GM10248 (cell line): ENCODE data around the gene SLC38A3.

ENCODE experiments used
- CTCF ChIA-PET: fragments of 300-600 bp; sonication (Branson Sonifier 250); formaldehyde crosslinking; extraction: SDS; loops from one replicate; lab custom pipeline; 2021; ENCODE audit warnings: antibody characterized with exemption; lab: Yijun Ruan, JAX
- POLR2A ChIA-PET: fragments of 350-650 bp; sonication (Branson Sonifier 250); formaldehyde crosslinking; extraction: SDS; loops from one replicate; lab custom pipeline; 2020; ENCODE audit warnings: antibody characterized with exemption; lab: Yijun Ruan, JAX
- DNase-seq: peaks from one replicate; pipeline ENCODE4 v3.0.0; 2012; ENCODE audit errors: extremely low spot score
- CTCF ChIP-seq: IDR thresholded peaks from 2 replicates; pipeline ENCODE4 v1.5.1; 2012; ENCODE audit warnings: mild to moderate bottlenecking, low read depth; ENCODE audit errors: extremely low read depth, missing control alignments, control extremely low read depth

The SLC38A3 gene

DNA sequence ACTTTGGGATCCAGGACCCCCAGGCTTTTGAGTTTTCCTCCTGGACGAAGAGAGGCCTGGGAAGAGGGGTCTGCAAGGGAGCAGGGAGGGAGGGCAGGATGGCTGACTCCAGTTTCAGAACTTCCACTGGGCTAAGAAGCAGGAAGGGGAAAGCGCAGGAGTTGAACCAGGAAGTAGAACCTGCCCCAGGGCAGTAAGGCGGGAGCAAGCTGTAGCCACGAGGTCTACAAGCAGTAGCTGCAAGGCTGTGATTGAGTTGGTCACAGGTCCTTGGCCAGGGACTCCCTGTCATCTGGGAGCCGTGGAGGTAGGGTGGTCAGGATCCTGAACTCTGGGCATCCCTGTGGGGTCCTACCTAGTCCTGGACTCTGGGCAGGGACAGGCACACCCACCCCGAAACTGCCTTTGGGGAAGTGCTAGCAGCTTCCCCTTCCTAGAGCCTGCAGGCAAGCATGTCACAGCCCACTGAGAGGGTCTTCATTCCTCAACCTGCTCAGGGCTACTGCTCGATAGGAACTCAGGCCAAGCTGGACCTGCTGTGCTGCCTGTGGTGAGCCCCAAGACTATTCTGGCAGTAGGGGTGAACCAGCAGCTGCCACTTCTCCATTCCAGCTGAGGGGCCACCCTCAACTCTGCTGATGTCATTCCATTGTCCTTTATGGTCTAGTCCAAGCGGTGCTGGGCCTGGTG, 25.2 kb downstream of the SLC38A3 start:
- ChIA-PET CTCF (interaction anchor here (1.0 to 26.7 kb wide), 7 partner anchors 14 to 314 kb away, joined by 3 to 393 read pairs (median 59); partner anchors contain the start of gene GNAT1), POLR2A (no interaction called here)
- no peak for TF ChIP-seq CTCF
- no peak for DNase-seq

GRCh38 chr3:50230794-50231125, 25.7 kb downstream of the SLC38A3 start:
- no peak for TF ChIP-seq CTCF
- POLR2A ChIA-PET = no interaction called here
- CTCF ChIA-PET = interaction anchor here (1.0 to 26.7 kb wide), 6 partner anchors 15 to 313 kb away, joined by 3 to 393 read pairs (median 46); partner anchors contain the start of gene GNAT1
- no peak for DNase-seq

DNA sequence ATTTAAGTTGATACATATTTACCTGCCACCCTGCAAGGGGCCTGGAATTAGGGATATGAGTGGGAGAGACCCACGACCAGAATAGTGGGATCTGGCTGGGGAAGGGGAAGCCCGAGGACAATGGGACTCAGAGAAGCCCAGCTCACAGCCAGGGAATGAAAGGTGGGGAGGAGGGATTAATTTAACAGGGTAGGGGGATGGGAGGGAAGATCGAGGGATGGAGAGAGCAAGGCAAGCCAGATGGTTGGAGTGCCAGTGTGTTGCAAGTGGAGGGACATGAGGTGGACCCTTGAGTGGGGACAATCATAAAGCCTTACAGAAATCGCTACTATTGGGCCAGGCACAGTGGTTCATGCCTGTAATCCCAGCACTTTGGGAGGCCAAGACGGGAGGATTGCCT, 26.5 kb downstream of the SLC38A3 start:
- no peak for DNase-seq
- CTCF ChIA-PET = interaction anchor here (1.4 to 26.7 kb wide), 4 partner anchors 14 to 43 kb away, joined by 3 to 393 read pairs (median 182); partner anchors contain the start of gene GNAT1
- TF ChIP-seq CTCF = no peak
- POLR2A ChIA-PET = no interaction called here

- CTCF ChIA-PET = interaction anchor here (2.5 to 26.7 kb wide), 3 partner anchors 13 to 43 kb away, joined by 11 to 393 read pairs (median 276); partner anchors contain the start of gene GNAT1
- POLR2A ChIA-PET = no interaction called here
- DNase-seq = no peak
- TF ChIP-seq CTCF = no peak
Measured at GRCh38 chr3:50232303-50232702, 27.2 kb downstream of the SLC38A3 start.

DNA sequence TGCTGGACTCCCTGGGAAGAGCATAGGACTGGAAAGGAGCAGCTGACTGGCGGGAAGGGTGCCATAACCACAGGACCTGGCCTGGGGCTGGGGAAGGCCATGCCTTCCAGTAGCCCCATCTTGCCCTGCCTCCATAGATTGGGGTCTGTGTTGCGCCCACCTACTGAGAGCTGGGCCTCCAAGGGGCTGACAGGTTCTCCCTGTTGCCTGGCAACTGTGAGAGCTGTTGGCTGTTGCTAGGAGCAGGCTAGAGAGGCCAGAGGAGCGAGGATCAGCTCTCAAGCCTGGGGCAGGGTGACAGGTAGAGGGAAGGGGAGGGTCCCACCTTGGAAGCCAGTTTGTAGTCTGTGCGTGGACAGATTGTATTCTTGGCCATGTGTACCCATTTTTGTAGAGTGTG, 28.1 kb downstream of the SLC38A3 start:
- no peak for TF ChIP-seq CTCF
- ChIA-PET POLR2A (interaction anchor here (0.6 kb wide), 1 partner anchor 293 kb away, joined by 4 read pairs; the partner anchor contains the start of gene RBM6), CTCF (interaction anchor here (1.0 to 26.7 kb wide), 4 partner anchors 13 to 66 kb away, joined by 3 to 393 read pairs (median 144); partner anchors contain the start of genes GNAT1, HYAL3 and NAA80)
- no peak for DNase-seq

DNA sequence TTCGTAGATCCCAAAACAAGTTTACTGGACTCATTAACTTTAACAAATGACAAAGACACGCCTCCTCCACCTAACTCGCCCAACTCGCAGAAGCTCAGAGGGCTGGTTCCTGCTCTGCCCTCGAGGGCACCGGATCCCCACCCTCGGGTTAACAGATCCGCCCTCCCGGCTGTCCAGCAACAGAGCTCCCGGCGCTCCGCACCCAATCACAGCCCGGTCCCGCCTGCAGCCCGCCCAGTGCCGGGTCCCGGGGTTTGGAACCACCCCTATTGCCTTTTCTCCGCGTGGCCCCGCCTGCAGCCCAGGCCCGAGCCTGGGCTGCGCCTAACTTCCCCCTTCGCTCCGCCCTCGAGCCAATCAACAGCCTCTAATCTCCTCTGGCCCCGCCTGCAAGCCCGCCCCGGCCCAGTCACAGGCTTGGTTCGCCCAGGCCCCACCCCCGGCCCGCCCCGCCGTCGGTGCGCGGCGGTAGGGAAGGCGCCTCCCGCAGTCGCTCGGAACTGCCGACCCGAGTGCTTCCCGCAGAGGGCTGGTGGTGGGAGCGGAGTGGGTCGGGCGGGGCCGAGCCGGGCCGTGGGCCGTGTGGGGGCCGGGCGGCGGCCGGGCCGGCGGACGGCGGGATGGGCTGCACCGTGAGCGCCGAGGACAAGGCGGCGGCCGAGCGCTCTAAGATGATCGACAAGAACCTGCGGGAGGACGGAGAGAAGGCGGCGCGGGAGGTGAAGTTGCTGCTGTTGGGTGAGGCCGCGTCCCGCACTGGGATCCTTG, 30.8 kb downstream of the SLC38A3 start, which contains the start of gene GNAI2:
TSS of gene GNAI2 (plus strand) at position 489 of the 768 bp plus-strand sequence. CDS start at position 621, 132 bp downstream.
- TF ChIP-seq CTCF = no peak
- POLR2A ChIA-PET = interaction anchor here (0.6 to 1.5 kb wide), 11 partner anchors 8 to 456 kb away, joined by 3 to 5 read pairs (median 4); partner anchors contain the start of genes HYAL3, NAA80 and TUSC2
- peak; percentile 99 for DNase-seq
- CTCF ChIA-PET = interaction anchor here (0.7 to 15.1 kb wide), 12 partner anchors 10 to 380 kb away, joined by 3 to 276 read pairs (median 3); no protein-coding TSS in a partner anchor
